GM15510 (cell line): ENCODE measurements around the gene DKK2.

Source experiments
- POLR2A ChIP-seq: IDR thresholded peaks from 3 replicates; pipeline ENCODE4 v1.6.1; 2011; ENCODE audit warnings: borderline replicate concordance; ENCODE audit not compliant: insufficient read length; ENCODE audit errors: extremely low read depth

DKK2 gene

GRCh38 chr4:106893903-106894302 lies 142.2 kb downstream of the DKK2 start:
- no peak for TF ChIP-seq POLR2A

- TF ChIP-seq POLR2A = no peak
These were observed 142.7 kb downstream of the DKK2 start for GRCh38 chr4:106893395-106893881.

- TF ChIP-seq POLR2A = no peak
These were observed 143.3 kb downstream of the DKK2 start for GRCh38 chr4:106892786-106893185.

- no peak for TF ChIP-seq POLR2A
These were observed 160.8 kb downstream of the DKK2 start for GRCh38 chr4:106875340-106875739.
